Measurements from ENCODE around the gene RPL15.

DNA sequence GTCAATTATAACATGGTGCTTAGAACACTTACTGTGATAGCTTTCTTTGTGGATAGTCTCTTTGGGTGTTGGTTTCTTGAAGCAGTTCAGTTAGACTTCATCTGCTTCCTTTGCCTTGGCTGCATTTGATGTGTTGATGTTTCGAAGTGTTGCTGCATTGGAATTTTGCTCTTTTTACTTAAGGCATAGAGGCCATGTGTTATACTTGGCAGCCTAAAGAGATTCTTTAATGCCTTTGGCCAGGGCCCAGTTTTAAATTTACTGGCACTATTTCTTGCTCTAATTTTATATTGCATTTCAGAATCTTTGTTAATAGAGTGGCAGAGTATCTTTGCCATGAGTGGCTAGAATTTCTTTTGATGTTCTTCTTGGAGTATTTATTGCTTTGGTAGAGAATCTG is 49.4 kb downstream of the RPL15 start:
- TF ChIP-seq, protein P1, sequence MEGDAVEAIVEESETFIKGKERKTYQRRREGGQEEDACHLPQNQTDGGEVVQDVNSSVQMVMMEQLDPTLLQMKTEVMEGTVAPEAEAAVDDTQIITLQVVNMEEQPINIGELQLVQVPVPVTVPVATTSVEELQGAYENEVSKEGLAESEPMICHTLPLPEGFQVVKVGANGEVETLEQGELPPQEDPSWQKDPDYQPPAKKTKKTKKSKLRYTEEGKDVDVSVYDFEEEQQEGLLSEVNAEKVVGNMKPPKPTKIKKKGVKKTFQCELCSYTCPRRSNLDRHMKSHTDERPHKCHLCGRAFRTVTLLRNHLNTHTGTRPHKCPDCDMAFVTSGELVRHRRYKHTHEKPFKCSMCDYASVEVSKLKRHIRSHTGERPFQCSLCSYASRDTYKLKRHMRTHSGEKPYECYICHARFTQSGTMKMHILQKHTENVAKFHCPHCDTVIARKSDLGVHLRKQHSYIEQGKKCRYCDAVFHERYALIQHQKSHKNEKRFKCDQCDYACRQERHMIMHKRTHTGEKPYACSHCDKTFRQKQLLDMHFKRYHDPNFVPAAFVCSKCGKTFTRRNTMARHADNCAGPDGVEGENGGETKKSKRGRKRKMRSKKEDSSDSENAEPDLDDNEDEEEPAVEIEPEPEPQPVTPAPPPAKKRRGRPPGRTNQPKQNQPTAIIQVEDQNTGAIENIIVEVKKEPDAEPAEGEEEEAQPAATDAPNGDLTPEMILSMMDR (IDR thresholded peaks at IDR 0.05): no peak
- TF ChIP-seq ZFX (IDR thresholded peaks at IDR 0.05; ENCODE audit: borderline replicate concordance): no peak
